HFF-Myc (cell line): ENCODE measurements around the gene SFXN2.

Source experiments
- DNase-seq: peaks from one replicate; pipeline ENCODE4 v3.0.0-alpha.2; 2011; ENCODE audit warnings: low read depth; ENCODE audit errors: extremely low read depth
- H3K4me3 ChIP-seq: replicated peaks from 2 replicates; pipeline ENCODE4 v1.5.1; 2011; ENCODE audit warnings: low read depth, mild to moderate bottlenecking, control low read depth, low read length
- TF ChIP-seq, protein P1 (sequence below): IDR thresholded peaks from 2 replicates; pipeline ENCODE4 v1.5.1; 2012; ENCODE audit warnings: mild to moderate bottlenecking, low read depth, low read length, control low read depth; ENCODE audit errors: missing control alignments

The SFXN2 gene

DNA sequence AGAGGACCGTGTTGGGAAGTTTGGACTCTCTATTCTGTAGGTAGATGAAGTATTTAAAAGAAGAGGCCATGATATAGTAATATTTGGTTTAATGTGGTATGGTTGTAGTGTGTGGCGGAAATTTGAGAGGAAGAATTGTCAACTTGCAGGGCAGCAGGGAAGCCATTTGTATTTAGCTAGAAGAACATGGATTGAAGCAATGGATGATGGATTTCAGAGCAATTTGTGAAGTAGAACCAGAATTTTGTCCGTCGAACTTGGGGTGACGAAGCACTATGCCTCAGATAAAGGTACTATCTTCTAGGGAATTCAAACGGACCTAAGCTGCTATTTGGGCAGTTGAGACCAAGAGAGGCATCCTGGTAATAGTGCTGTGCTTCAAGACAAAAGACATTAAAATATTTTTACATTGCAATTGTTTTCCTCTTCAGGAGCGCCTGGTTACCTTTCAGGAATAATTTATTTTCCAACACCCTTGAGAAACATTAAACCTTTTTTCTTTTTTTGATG lies 28.7 kb downstream of the SFXN2 start:
- no peak overlapping the region for H3K4me3 ChIP-seq
- TF ChIP-seq, protein P1, sequence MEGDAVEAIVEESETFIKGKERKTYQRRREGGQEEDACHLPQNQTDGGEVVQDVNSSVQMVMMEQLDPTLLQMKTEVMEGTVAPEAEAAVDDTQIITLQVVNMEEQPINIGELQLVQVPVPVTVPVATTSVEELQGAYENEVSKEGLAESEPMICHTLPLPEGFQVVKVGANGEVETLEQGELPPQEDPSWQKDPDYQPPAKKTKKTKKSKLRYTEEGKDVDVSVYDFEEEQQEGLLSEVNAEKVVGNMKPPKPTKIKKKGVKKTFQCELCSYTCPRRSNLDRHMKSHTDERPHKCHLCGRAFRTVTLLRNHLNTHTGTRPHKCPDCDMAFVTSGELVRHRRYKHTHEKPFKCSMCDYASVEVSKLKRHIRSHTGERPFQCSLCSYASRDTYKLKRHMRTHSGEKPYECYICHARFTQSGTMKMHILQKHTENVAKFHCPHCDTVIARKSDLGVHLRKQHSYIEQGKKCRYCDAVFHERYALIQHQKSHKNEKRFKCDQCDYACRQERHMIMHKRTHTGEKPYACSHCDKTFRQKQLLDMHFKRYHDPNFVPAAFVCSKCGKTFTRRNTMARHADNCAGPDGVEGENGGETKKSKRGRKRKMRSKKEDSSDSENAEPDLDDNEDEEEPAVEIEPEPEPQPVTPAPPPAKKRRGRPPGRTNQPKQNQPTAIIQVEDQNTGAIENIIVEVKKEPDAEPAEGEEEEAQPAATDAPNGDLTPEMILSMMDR: no peak
- DNase-seq: no peak

DNA sequence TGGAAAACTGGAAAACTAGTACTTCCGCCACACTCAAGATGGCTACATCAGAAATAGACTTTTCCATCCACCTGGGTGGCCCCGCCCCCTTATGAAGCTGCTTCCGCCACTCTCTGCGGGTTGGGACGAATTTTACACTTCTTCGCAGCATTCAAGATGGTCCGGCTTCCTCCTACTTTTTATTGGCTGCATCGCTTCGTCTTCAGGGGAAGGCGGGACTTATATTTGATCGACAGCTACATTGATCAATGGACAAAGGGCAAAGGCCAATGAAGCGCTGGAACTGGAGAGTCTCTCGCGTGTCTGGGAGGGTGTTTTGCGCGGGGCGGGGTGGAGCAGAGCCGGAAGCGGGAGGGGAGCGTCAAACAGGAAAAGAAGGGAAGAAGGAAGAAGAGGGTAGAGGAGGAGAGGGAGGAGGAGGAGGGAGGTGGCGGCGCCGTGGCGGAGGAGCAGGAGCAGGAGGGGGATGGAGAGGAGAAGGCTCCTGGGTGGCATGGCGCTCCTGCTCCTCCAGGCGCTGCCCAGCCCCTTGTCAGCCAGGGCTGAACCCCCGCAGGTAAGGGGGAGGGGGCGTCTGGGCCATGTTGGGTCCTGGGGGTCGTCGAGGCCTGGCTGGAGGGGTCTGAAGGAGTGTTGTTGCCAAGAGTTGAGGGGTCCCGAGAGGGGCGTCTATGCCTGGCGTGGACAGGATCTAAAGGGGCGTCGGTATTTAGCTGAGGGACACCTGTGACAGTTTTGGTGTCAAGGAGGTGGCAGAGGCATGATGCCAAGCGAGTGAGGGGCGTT lies 29.3 kb downstream of the SFXN2 start, which contains the start of gene WBP1L:
WBP1L (plus strand) TSS at position 361 of the 786 bp plus-strand sequence; CDS start at position 467, 106 bp downstream.
- TF ChIP-seq, protein P1: no peak

DNA sequence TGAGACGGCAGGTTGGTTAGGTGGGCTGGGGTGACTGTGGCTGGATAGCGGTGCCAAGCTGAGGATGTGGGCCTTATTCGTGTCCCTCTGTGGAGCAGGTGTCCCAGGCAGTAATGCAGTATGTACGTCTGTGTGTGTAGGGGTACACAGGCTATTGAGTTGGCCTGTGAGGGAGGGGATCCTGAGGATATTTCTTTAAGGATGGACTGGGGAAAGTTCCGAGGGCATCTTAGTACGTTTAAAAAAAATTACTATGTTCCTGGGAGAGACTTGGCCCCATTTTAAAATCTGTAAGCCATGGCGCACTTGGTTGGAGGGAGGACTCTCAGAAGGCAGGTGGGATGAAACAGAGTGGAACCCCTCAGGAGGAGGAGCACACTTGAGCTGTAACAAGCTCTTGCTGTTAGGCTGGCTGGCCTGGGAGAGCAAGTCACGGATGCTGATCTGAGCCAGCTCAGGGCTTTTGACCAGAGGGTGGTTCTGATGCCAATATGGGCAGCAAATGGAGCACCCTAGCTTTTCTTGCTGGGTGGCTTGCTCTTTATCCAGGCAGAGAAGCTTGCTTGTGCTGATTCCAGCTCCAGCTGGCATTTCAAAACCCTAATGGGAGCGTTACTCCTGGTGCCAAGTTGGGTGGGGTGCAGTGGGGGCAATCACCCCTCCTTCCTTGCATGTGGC lies 30.1 kb downstream of the SFXN2 start:
- DNase-seq: no peak
- H3K4me3 ChIP-seq: peak overlapping the region; percentile 71
- TF ChIP-seq, protein P1: no peak

More for the DNA sequence above, 29.3 kb downstream of the SFXN2 start, which contains the start of gene WBP1L:
- peak within 1 kb of the TSS; percentile 71 for H3K4me3 ChIP-seq
- peak; percentile 99 for DNase-seq

DNA sequence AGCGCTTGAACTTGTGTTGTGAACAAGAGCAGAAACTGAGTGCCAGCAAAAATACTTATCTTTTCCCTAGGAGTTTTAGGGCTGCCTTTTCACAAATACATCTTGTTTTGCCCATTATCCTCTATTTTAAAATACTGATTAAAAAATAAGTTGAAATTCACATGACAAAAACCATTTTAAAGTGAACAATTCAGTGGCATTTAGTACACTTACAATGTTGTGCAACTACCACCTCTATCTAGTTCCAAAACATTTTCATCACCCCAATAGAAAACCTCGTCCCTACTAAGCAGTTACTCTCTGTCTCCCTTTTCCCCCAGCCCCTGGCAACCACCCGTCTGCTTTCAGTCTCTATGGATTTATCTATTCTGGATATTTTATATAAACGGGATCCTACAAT lies 30.7 kb downstream of the SFXN2 start:
- peak overlapping the region; percentile 71 for H3K4me3 ChIP-seq
- TF ChIP-seq, protein P1: no peak
- DNase-seq: no peak

DNA sequence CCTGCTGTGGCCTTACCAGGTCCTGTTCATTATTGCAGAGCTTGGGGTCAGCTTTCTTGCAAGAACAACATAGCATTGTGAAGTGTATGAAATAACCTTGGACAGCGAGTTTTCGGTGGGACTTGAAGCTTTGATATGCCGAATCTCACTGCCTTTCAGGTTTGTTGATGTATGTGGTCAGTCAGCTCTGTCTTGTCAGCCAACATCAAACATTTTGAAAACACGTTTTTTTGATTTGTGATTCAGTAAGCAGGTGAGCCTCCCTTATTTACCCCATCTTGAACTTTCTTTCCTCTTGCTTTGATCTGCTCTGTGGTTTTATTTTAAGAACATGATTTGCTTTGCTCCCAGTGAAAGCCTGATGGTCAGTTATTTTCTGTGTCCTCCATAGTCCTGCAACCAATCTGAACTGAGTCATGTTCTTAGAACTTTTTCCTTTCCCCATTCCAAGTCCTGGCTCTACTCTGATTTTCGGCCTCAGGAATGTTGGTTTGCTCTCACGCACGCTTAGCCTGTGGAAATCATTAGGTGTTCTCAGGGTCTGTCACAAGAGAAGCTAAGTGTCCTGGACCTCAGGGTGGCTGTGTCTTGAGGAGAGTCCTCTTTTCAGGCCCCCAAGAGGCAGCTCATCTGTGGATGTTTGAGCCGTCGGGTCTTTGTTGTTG lies 38.0 kb downstream of the SFXN2 start:
- H3K4me3 ChIP-seq: no peak overlapping the region
- TF ChIP-seq, protein P1: no peak
- no peak for DNase-seq

DNA sequence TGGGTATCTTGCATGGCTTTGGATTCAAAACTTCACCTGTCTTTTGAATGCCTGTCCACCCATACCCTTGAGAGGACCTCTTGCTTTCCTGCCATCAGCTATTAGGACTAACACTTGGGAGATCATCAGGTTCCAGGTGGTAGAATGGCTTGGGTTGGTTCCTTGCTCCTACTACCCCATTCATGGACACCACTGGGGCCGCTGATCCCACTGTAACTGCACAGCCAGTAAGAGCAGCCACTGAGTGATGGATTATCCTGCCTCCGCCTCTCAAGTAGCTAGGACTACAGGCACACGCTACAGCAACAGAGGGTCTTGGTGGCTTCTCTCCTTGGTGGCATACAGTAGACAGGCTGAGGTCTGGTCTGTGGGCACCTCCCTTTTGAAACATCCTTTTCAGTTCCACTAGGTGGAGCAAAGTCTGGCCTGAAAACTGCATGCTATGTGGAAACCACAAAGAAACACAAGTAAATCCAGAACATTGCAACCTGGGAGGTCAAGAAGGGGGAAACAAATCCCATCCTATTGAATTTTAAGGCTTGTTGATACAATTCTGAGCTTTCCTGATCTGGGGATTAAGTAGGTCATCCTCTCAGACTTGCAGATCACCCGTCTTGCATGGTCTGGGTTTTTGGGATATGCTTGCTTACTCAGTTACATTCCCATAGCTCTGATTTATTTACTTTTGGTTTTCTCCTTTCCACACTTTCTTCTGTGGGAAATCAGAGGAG lies 38.7 kb downstream of the SFXN2 start:
- no peak overlapping the region for H3K4me3 ChIP-seq
- DNase-seq: no peak
- TF ChIP-seq, protein P1: peak; percentile 64
